Transverse colon (tissue), 4 donors: Measurements from ENCODE around the gene C1QTNF6. TPM values are rescaled to one million over a fixed set of nuclear protein-coding genes. Genes with fewer than 3 reads are reported as not detected.
A peak's percentile ranks its signal among the peaks of the same experiment; 100 is the strongest.

Experiments used
- DNase-seq: peaks from one replicate; pipeline ENCODE4 v3.0.0-alpha.2; 2019
- H3K27ac ChIP-seq, 4 donors: fragments of 200-600 bp; sonication (generic); 2 replicates each; pipeline ENCODE4 v1.5.1; 2016 to 2018; ENCODE audit warnings: inconsistent platforms in 4 of 4
- H3K27me3 ChIP-seq: fragments of 200-600 bp; sonication (generic); 2 replicates; pipeline ENCODE4 v1.5.1; 2017; ENCODE audit warnings: inconsistent platforms
- H3K36me3 ChIP-seq, 4 donors: fragments of 200-600 bp; sonication (generic); 2 replicates each; pipeline ENCODE4 v1.5.1; 2017 to 2019; ENCODE audit warnings: inconsistent platforms in 4 of 4
- H3K4me1 ChIP-seq, 4 donors: fragments of 200-600 bp; sonication (generic); 2 replicates each; pipeline ENCODE4 v1.5.1; 2017 to 2020; ENCODE audit warnings: inconsistent platforms in 4 of 4
- H3K4me3 ChIP-seq, 4 donors: fragments of 200-600 bp; sonication (generic); 1 replicate in 1 of 4; 2 replicates in 3 of 4; pipeline versions ENCODE4 v1.5.1 to v1.6.1; 2017 to 2019; ENCODE audit warnings: inconsistent platforms in 4 of 4
- H3K9me3 ChIP-seq, 2 donors: fragments of 200-600 bp; sonication (generic); 2 replicates each; pipeline ENCODE4 v1.5.1; 2017 to 2019; ENCODE audit warnings: inconsistent platforms in 2 of 2
- EP300 ChIP-seq: sonication (generic); formaldehyde crosslinking; IDR thresholded peaks from one replicate; pipeline ENCODE4 v1.6.1; 2017; ENCODE audit warnings: antibody characterized with exemption, low read depth
- POLR2A ChIP-seq: fragments of 450-650 bp; IDR thresholded peaks from one replicate; pipeline ENCODE4 v1.6.1; 2016; ENCODE audit warnings: antibody characterized with exemption, mild to moderate bottlenecking, moderate library complexity
- POLR2AphosphoS5 ChIP-seq, 3 donors: sonication (generic); formaldehyde crosslinking; IDR thresholded peaks; one replicate each; pipeline ENCODE4 v1.6.1; 2016; ENCODE audit warnings: antibody characterized with exemption in 3 of 3
- WGBS, 2 donors: methylation state at CpG; one replicate each; pipeline ENCODE4 v1.1.5; 2018; ENCODE audit warnings: low coverage in 1 of 2; 5-methylcytosine and 5-hydroxymethylcytosine counted together
- in situ Hi-C, 4 donors: fragments of 200-750 bp; cut with MboI; loops; one replicate each; pipeline versions ENCODE4 v1.15.0 to v1.15.1; 2017; ENCODE audit warnings: low sequenced_read_pairs in 3 of 4, low pct_ligation_motif_present in 1 of 4, low pct_unique_long_range_greater_than_20kb in 1 of 4
- intact Hi-C: fragments of 100-400 bp; cut with DNase I; formaldehyde crosslinking; loops from one replicate; pipeline ENCODE4 v1.15.1; 2023; ENCODE audit warnings: low total_unique reads
- total RNA-seq, 4 donors: library from RNA; depleted of rRNA; stranded (reverse); fragments of >200 nt; gene quantifications; one replicate each; pipeline ENCODE4 v1.1.0, GENCODE V29; 2016
- TF ChIP-seq, protein P1 (sequence below), 5 experiments: fragments of 200-600 bp in 3 of 5; fragments of 450-650 bp in 2 of 5; sonication (generic) in 3 of 5; IDR thresholded peaks; 1 replicate in 2 of 5; 2 replicates in 3 of 5; pipeline ENCODE4 v1.5.1; 2016 to 2017; ENCODE audit warnings: antibody characterized with exemption in 5 of 5, inconsistent platforms in 3 of 5, mild to moderate bottlenecking in 2 of 5, moderate library complexity in 1 of 5

Gene C1QTNF6
- total RNA-seq, 4 donors from 2014 or later, result 1.4 to 68.8 (median 7.5) TPM

DNA sequence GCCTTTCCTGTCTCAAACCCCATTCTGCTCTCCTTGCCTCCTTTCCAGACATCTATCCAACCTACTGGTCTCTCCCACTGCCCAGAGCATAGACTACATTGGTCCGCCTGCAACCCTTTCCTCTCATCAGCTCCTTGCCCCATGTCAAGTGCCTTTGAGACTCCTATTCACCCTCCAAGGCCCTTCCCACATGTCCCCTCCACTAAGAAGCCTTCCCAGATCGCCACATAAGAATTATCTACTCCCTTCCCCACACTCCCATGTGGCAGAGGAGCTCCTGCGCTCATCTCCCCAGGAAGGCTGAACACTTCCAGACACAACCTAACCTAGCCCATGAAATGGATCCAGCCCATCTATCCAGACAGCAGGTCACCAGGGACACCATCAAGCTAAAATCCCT is 10.3 kb downstream of the C1QTNF6 start:
- Histone ChIP-seq H3K27me3 (no peaks in the 10 kb centered on the region), H3K4me1 (peaks cover 33 to 51% (median 44%) of the 10 kb centered on the region in 4 donors), H3K27ac (peak overlapping the region; percentile 57 to 78 (median 68)), H3K4me3 (no peak overlapping the region), H3K36me3 (no peaks in the 10 kb centered on the region), H3K9me3 (no peaks in the 10 kb centered on the region)
- intact Hi-C loops, result no loop called here
- WGBS, 2 donors, result 80 to 85% methylated on average over 2 to 3 of the region's 3 CpGs
- no peak for DNase-seq
- in situ Hi-C loops, result no loop called here
- TF ChIP-seq, protein P1, sequence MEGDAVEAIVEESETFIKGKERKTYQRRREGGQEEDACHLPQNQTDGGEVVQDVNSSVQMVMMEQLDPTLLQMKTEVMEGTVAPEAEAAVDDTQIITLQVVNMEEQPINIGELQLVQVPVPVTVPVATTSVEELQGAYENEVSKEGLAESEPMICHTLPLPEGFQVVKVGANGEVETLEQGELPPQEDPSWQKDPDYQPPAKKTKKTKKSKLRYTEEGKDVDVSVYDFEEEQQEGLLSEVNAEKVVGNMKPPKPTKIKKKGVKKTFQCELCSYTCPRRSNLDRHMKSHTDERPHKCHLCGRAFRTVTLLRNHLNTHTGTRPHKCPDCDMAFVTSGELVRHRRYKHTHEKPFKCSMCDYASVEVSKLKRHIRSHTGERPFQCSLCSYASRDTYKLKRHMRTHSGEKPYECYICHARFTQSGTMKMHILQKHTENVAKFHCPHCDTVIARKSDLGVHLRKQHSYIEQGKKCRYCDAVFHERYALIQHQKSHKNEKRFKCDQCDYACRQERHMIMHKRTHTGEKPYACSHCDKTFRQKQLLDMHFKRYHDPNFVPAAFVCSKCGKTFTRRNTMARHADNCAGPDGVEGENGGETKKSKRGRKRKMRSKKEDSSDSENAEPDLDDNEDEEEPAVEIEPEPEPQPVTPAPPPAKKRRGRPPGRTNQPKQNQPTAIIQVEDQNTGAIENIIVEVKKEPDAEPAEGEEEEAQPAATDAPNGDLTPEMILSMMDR (IDR thresholded peaks at IDR 0.05), result no peak
- TF ChIP-seq EP300, result no peak
- no peak for TF ChIP-seq POLR2A

DNA sequence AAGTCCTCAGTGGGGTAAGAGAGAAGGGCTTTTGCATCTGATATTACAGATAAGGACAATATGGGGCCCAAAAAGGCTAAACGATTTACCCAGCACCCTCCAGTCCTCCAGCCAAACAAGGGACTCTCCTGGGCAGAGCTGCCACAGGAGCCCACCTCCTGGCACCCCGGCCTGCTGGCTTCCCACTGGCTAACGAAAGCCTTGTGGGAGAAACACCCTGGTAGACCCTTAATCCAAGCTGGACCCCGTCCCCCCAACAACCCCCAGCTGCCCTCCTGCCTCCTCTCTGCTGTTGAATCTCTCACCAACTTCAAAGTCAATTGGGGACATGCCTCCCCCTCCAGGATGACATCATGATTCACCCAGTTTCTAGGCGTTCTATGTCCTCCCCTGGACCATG is 10.8 kb downstream of the C1QTNF6 start:
- no peaks in the 10 kb centered on the region for H3K27me3 ChIP-seq
- in situ Hi-C loops, result no loop called here
- 40 to 69% methylated on average over 1 to 5 of the region's 5 CpGs for WGBS, 2 donors
- H3K9me3 ChIP-seq, result no peaks in the 10 kb centered on the region
- peak overlapping the region; percentile 27 to 78 (median 50) for H3K27ac ChIP-seq
- H3K4me1 ChIP-seq, result peaks cover 33 to 51% (median 44%) of the 10 kb centered on the region in 4 donors
- no peaks in the 10 kb centered on the region for H3K36me3 ChIP-seq
- no peak overlapping the region for H3K4me3 ChIP-seq
- DNase-seq, result no peak
- intact Hi-C loops, result no loop called here
- TF ChIP-seq POLR2AphosphoS5 (IDR thresholded peaks at IDR 0.05) (no peak), EP300 (no peak), POLR2A (no peak)
- TF ChIP-seq, protein P1 (IDR thresholded peaks at IDR 0.05), result no peak

DNA sequence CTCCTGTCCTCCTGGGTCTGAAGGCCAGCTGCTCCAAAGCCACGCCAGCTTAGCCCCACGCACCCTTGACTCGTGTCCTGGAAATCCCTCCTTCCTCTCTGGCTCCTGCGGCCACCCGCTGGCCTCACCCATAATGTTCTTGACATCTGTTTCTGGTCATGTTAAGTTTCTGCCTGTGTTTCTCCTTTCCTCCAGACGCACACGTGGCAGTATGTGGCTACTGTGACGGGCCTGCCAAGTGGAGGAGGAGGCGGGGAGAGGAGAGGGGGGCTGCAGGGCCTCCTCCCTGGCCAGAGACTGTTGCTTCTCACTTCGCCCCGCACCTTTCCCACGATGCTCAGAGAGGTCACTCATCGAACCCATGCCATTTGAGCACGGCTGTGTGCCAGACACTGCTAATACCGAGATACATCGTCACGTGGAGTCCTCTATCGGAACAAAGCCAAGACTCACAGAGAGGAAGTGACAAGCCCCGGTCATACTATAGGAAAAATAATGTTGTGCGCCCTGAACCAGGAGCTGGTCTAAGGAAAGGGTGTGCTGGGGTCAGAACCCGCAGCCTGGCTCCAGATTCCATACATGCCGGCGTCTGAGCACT is 11.5 kb downstream of the C1QTNF6 start:
- Histone ChIP-seq H3K9me3 (no peaks in the 10 kb centered on the region), H3K27ac (peak overlapping the region; percentile 27 to 78 (median 50)), H3K4me3 (no peak overlapping the region), H3K27me3 (no peaks in the 10 kb centered on the region), H3K4me1 (peaks cover 33 to 51% (median 44%) of the 10 kb centered on the region in 4 donors), H3K36me3 (no peaks in the 10 kb centered on the region)
- in situ Hi-C loops (no loop called here), intact Hi-C loops (no loop called here)
- DNase-seq, result peak; percentile 52
- 50 to 52% methylated on average over 5 to 23 of the region's 23 CpGs for WGBS, 2 donors
- TF ChIP-seq EP300 (no peak), POLR2AphosphoS5 (IDR thresholded peaks at IDR 0.05) (peak; percentile 47 to 61 (median 56))

DNA sequence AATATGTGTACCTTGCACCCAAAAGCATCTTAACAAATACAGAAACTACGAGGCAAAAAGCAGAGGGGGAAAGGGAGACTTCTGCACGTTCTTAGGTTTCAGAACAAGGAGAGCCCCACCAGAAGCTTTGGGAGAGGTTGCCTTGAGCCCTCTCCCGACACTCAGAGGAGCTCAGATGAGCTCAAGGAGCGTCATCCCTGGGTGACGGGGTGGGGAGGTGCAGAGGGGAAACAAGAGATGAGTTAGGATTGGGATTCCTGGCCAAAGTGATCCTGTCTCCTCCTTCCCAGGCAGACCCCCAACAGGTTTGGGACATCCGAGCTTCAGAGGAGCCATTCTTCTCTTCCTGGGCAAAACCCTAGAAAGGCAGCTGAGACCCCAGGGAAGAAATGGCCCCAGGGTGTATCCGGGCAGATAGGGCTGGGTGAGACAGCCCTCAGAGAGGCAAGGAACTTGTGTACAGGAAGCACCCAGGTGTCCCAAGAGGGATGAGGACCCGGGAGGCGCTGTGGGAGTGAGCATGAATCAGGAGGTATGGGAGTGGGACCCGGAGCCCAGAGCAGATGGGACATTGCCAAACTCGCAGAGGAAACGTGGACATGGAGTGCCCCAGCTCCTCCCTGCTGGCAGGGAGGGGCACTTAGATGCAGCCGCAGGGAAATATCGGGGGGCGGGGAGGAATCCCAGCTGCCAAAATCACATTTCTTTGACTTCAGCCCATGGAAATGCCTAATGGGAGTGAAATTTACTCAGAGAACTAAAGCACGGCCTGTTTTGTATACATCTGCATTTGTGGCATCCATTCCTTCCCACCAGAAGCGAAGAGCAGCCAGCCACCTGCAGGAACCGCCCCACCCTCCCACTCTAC is 12.4 kb downstream of the C1QTNF6 start:
- peak overlapping the region; percentile 27 to 78 (median 50) for H3K27ac ChIP-seq
- H3K27me3 ChIP-seq, result no peaks in the 10 kb centered on the region
- DNase-seq, result no peak
- intact Hi-C loops, result no loop called here
- no peak overlapping the region for H3K4me3 ChIP-seq
- H3K36me3 ChIP-seq, result no peaks in the 10 kb centered on the region
- in situ Hi-C loops, result no loop called here
- 67 to 88% methylated on average over 5 to 18 of the region's 18 CpGs for WGBS, 2 donors
- TF ChIP-seq, protein P1 (IDR thresholded peaks at IDR 0.05), result no peak
- peaks cover 33 to 51% (median 44%) of the 10 kb centered on the region in 4 donors for H3K4me1 ChIP-seq
- no peaks in the 10 kb centered on the region for H3K9me3 ChIP-seq
